Liver (tissue), 9 donors: Measurements from ENCODE around the gene CENPX. TPM values are rescaled to one million over a fixed set of nuclear protein-coding genes. Genes with fewer than 3 reads are reported as not detected.

Experiments
- DNase-seq: peaks from one replicate; pipeline ENCODE4 v3.0.0-alpha.2; 2017; ENCODE audit warnings: low spot score
- H3K27ac ChIP-seq, 2 donors: one replicate each; pipeline ENCODE4 v1.7.0; 2013; ENCODE audit warnings: inconsistent platforms in 2 of 2, low read length in 2 of 2, control low read depth in 1 of 2, low read depth in 1 of 2, mild to moderate bottlenecking in 1 of 2
- H3K27me3 ChIP-seq, 4 donors: one replicate each; pipeline versions ENCODE4 v1.6.1 to v1.7.0; 2013; ENCODE audit warnings: low read length in 3 of 4, inconsistent platforms in 1 of 4, mild to moderate bottlenecking in 1 of 4, moderate library complexity in 1 of 4; ENCODE audit not compliant: control insufficient read depth in 4 of 4, insufficient read depth in 4 of 4
- H3K36me3 ChIP-seq, 4 donors: one replicate each; pipeline versions ENCODE4 v1.6.1 to v1.7.0; 2013; ENCODE audit warnings: low read length in 3 of 4, mild to moderate bottlenecking in 3 of 4, low read depth in 1 of 4, moderate library complexity in 1 of 4; ENCODE audit not compliant: control insufficient read depth in 4 of 4, insufficient read depth in 3 of 4
- H3K4me1 ChIP-seq, 4 donors: one replicate each; pipeline versions ENCODE4 v1.6.1 to v1.7.0; 2013; ENCODE audit warnings: low read length in 3 of 4, mild to moderate bottlenecking in 3 of 4, moderate library complexity in 1 of 4; ENCODE audit not compliant: control insufficient read depth in 4 of 4, insufficient read depth in 4 of 4
- H3K4me3 ChIP-seq, 3 donors: one replicate each; pipeline versions ENCODE4 v1.6.1 to v1.7.0; 2013; ENCODE audit warnings: low read length in 3 of 3, control low read depth in 1 of 3, low read depth in 1 of 3, mild to moderate bottlenecking in 1 of 3
- H3K9ac ChIP-seq, 2 donors: one replicate each; pipeline ENCODE4 v1.7.0; 2013; ENCODE audit warnings: low read length in 2 of 2, mild to moderate bottlenecking in 2 of 2, moderate library complexity in 2 of 2, control low read depth in 1 of 2, low read depth in 1 of 2
- H3K9me3 ChIP-seq, 4 donors: one replicate each; pipeline versions ENCODE4 v1.6.1 to v1.7.0; 2013; ENCODE audit warnings: low read length in 3 of 4; ENCODE audit not compliant: control insufficient read depth in 4 of 4
- EGR1 ChIP-seq, 2 donors: IDR thresholded peaks; 2 replicates each; pipeline ENCODE4 v1.6.1; 2016 to 2018; ENCODE audit warnings: antibody characterized with exemption in 2 of 2, low read depth in 2 of 2
- FOXA1 ChIP-seq: IDR thresholded peaks from 2 replicates; pipeline ENCODE4 v1.6.1; 2016; ENCODE audit warnings: antibody characterized with exemption
- FOXA2 ChIP-seq: IDR thresholded peaks from 2 replicates; pipeline ENCODE4 v1.6.1; 2016; ENCODE audit warnings: antibody characterized with exemption
- GABPA ChIP-seq, 2 donors: IDR thresholded peaks in 1 of 2; conservative IDR thresholded peaks in 1 of 2; 2 replicates each; pipeline ENCODE4 v1.6.1; 2016; ENCODE audit warnings: antibody characterized with exemption in 2 of 2, mild to moderate bottlenecking in 1 of 2, moderate library complexity in 1 of 2
- HNF4G ChIP-seq: IDR thresholded peaks from 2 replicates; pipeline ENCODE4 v1.6.1; 2016; ENCODE audit warnings: antibody characterized with exemption
- JUND ChIP-seq, 2 donors: IDR thresholded peaks; 2 replicates each; pipeline ENCODE4 v1.6.1; 2016; ENCODE audit warnings: antibody characterized with exemption in 2 of 2
- RAD21 ChIP-seq, 2 donors: IDR thresholded peaks; 2 replicates each; pipeline ENCODE4 v1.6.1; 2016; ENCODE audit warnings: antibody characterized with exemption in 2 of 2, mild to moderate bottlenecking in 2 of 2
- RXRA ChIP-seq, 2 donors: IDR thresholded peaks; 2 replicates each; pipeline ENCODE4 v1.6.1; 2017 to 2018; ENCODE audit warnings: antibody characterized with exemption in 2 of 2, mild to moderate bottlenecking in 1 of 2
- SP1 ChIP-seq: IDR thresholded peaks from 2 replicates; pipeline ENCODE4 v1.6.1; 2018; ENCODE audit warnings: antibody characterized with exemption, mild to moderate bottlenecking
- TAF1 ChIP-seq: conservative IDR thresholded peaks from 2 replicates; pipeline ENCODE4 v1.6.1; 2016; ENCODE audit warnings: antibody characterized with exemption, mild to moderate bottlenecking
- YY1 ChIP-seq: IDR thresholded peaks from 2 replicates; pipeline ENCODE4 v1.6.1; 2016; ENCODE audit warnings: antibody characterized with exemption, mild to moderate bottlenecking
- whole genome bisulfite sequencing: extraction: QIAGEN DNeasy Blood & Tissue Kit; methylation state at CpG from one replicate; pipeline ENCODE4 v1.1.7; 2013; 5-methylcytosine and 5-hydroxymethylcytosine counted together
- polyA plus RNA-seq, 2 donors: library from polyadenylated mRNA; stranded (reverse) in 1 of 2; unstranded in 1 of 2; fragments of 200-250 nt in 1 of 2; fragments of >200 nt in 1 of 2; fragmentation: Nextera tagmentation in 1 of 2; extraction: Ambion mirVana in 1 of 2; gene quantifications; one replicate each; pipeline versions ENCODE4 v1.2.1 to v1.2.3, GENCODE V29; 2013 to 2015
- total RNA-seq, 2 donors: library from RNA; depleted of rRNA; stranded (reverse); fragments of >200 nt; gene quantifications; one replicate each; pipeline ENCODE4 v1.2.3, GENCODE V29; 2014
- TF ChIP-seq, protein P1 (sequence below): IDR thresholded peaks from 2 replicates; pipeline ENCODE4 v1.6.1; 2016; ENCODE audit warnings: antibody characterized with exemption
- TF ChIP-seq, protein P2 (sequence below): IDR thresholded peaks from 2 replicates; pipeline ENCODE4 v1.6.1; 2016; ENCODE audit warnings: antibody characterized with exemption, mild to moderate bottlenecking
- TF ChIP-seq, protein P3 (sequence below): fragments of 150-350 bp; IDR thresholded peaks from 2 replicates; pipeline ENCODE4 v1.5.1; 2017; ENCODE audit warnings: improper control_type of control experiment, low read depth, low read length; ENCODE audit not compliant: missing input control
- TF ChIP-seq, protein P4 (sequence below): IDR thresholded peaks from 2 replicates; pipeline ENCODE4 v1.6.1; 2016; ENCODE audit warnings: antibody characterized with exemption
- TF ChIP-seq, protein P5 (sequence below): IDR thresholded peaks from 2 replicates; pipeline ENCODE4 v1.6.1; 2016; ENCODE audit warnings: antibody characterized with exemption
- donor health status: healthy.
- donor health status: healthy.
- donor health status: healthy.
- donor health status: healthy.
- donor health status: healthy.

Gene CENPX
- total and polyA plus RNA-seq, 4 donors = 22.5 to 83.9 (median 44.9) TPM

DNA sequence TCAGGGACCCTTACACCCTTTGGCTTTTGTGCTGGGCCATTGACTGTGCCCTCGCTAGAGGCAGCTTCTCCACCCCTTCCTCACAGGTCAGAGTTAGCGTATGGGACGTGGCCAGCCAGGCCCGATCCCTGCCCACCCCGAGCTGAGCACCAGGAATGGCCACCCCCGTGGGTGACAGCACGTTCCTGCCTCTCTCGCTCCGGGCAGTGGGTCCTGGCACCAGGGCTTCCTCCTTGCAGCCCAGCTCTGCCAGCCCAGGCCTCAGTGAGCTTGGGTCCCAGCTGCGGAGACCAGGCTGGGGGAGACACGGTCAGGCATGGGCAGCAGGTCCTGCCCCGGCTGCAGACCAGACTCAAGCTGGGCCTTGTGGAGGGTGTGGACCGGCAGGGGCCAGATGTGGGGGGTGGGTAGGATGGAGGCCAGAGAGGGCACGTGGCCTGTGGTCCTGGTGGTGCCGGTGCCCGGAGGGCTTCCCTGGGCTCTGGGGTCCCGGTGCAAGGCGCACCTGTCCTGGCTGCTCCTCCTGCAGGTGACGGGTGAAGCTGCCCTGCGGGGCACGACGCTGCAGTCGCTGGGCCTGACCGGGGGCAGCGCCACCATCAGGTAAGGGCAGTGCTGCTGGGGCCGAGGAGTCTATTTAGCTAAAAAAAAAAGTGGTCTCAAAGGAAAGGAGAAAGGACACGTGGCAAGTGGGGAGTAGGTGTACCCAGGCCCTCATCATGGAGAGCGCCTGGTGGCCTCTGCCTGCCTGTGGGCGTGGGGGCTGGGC lies 27.0 kb downstream of the CENPX start:
- no peak overlapping the region for H3K9ac ChIP-seq
- 96% methylated on average over 29 of the region's 29 CpGs for WGBS
- H3K9me3 ChIP-seq = no peaks in the 10 kb centered on the region
- DNase-seq = no peak
- TF ChIP-seq SP1 (no peak), RAD21 (IDR thresholded peaks at IDR 0.05) (no peak), EGR1 (IDR thresholded peaks at IDR 0.05; ENCODE audit: low read depth in 2 of 2) (no peak)
- TF ChIP-seq, protein P1, sequence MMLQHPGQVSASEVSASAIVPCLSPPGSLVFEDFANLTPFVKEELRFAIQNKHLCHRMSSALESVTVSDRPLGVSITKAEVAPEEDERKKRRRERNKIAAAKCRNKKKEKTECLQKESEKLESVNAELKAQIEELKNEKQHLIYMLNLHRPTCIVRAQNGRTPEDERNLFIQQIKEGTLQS = no peak
- TF ChIP-seq, protein P2, sequence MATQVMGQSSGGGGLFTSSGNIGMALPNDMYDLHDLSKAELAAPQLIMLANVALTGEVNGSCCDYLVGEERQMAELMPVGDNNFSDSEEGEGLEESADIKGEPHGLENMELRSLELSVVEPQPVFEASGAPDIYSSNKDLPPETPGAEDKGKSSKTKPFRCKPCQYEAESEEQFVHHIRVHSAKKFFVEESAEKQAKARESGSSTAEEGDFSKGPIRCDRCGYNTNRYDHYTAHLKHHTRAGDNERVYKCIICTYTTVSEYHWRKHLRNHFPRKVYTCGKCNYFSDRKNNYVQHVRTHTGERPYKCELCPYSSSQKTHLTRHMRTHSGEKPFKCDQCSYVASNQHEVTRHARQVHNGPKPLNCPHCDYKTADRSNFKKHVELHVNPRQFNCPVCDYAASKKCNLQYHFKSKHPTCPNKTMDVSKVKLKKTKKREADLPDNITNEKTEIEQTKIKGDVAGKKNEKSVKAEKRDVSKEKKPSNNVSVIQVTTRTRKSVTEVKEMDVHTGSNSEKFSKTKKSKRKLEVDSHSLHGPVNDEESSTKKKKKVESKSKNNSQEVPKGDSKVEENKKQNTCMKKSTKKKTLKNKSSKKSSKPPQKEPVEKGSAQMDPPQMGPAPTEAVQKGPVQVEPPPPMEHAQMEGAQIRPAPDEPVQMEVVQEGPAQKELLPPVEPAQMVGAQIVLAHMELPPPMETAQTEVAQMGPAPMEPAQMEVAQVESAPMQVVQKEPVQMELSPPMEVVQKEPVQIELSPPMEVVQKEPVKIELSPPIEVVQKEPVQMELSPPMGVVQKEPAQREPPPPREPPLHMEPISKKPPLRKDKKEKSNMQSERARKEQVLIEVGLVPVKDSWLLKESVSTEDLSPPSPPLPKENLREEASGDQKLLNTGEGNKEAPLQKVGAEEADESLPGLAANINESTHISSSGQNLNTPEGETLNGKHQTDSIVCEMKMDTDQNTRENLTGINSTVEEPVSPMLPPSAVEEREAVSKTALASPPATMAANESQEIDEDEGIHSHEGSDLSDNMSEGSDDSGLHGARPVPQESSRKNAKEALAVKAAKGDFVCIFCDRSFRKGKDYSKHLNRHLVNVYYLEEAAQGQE = no peak
- no peaks in the 10 kb centered on the region for H3K27me3 ChIP-seq
- H3K27ac ChIP-seq = no peak overlapping the region
- H3K4me1 ChIP-seq = peaks cover 17 to 41% (median 27%) of the 10 kb centered on the region in 4 donors
- peaks cover 0 to 3% (median under 1%) of the 10 kb centered on the region in 4 donors for H3K36me3 ChIP-seq
- H3K4me3 ChIP-seq = no peak overlapping the region

DNA sequence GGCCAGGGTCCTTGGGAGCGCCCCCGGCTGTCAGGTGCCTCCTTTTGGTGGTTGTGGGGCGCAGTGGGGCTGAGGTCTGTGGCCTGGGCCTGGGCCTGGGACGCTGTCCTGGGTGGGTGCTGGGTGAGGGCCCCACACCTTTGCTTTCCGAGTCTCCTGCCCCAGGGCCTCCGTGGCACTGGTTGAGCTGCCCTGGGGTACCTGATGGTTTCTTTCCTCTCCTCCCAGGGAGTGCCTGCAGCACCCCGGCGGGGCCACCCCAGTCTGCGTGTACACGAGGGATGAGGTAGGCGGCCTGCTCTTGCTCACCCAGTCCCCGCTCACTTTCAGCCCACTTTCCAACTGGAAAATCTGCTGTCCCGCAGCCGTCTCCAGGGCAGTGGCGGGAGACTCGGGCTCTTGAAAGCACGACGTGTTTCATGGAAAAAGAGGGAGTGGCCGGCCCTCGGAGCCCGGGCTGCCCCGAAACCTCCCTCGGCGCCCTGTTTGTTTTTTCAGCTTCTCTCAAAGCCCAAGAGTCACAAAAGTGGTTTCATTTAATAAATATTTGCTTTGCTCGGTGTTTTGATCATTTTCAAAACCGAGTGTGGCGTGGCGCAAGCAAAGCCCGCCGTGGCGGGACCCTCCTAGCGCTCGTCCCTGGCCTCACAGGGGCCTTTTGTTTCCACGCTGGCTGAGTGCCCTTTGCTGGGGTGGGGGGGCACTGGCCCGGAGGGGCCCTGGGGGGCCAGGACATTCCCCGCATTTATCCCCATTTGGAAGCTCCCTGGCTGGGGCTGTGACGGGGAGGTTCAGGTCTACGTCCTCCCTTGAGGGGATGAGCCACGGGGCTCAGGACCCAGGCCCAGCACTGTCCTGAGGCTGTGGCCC lies 27.9 kb downstream of the CENPX start:
- Histone ChIP-seq H3K9ac (no peak overlapping the region), H3K27me3 (no peaks in the 10 kb centered on the region), H3K27ac (no peak overlapping the region), H3K4me3 (no peak overlapping the region), H3K36me3 (peaks cover 0 to 3% (median under 1%) of the 10 kb centered on the region in 4 donors), H3K9me3 (no peaks in the 10 kb centered on the region), H3K4me1 (peaks cover 13 to 35% (median 24%) of the 10 kb centered on the region in 4 donors)
- 61% methylated on average over 39 of the region's 39 CpGs for WGBS
- TF ChIP-seq SP1 = no peak
- TF ChIP-seq, protein P2 = no peak
- no peak for TF ChIP-seq RXRA (IDR thresholded peaks at IDR 0.05)
- no peak for TF ChIP-seq GABPA (IDR thresholded peaks at IDR 0.05 in 1 of 2, conservative IDR thresholded peaks at IDR 0.05 in 1 of 2)
- TF ChIP-seq, protein P3, sequence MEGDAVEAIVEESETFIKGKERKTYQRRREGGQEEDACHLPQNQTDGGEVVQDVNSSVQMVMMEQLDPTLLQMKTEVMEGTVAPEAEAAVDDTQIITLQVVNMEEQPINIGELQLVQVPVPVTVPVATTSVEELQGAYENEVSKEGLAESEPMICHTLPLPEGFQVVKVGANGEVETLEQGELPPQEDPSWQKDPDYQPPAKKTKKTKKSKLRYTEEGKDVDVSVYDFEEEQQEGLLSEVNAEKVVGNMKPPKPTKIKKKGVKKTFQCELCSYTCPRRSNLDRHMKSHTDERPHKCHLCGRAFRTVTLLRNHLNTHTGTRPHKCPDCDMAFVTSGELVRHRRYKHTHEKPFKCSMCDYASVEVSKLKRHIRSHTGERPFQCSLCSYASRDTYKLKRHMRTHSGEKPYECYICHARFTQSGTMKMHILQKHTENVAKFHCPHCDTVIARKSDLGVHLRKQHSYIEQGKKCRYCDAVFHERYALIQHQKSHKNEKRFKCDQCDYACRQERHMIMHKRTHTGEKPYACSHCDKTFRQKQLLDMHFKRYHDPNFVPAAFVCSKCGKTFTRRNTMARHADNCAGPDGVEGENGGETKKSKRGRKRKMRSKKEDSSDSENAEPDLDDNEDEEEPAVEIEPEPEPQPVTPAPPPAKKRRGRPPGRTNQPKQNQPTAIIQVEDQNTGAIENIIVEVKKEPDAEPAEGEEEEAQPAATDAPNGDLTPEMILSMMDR = no peak
- no peak for TF ChIP-seq JUND (IDR thresholded peaks at IDR 0.05)
- TF ChIP-seq YY1 = no peak
- no peak for TF ChIP-seq FOXA2
- no peak for TF ChIP-seq HNF4G
- TF ChIP-seq, protein P4, sequence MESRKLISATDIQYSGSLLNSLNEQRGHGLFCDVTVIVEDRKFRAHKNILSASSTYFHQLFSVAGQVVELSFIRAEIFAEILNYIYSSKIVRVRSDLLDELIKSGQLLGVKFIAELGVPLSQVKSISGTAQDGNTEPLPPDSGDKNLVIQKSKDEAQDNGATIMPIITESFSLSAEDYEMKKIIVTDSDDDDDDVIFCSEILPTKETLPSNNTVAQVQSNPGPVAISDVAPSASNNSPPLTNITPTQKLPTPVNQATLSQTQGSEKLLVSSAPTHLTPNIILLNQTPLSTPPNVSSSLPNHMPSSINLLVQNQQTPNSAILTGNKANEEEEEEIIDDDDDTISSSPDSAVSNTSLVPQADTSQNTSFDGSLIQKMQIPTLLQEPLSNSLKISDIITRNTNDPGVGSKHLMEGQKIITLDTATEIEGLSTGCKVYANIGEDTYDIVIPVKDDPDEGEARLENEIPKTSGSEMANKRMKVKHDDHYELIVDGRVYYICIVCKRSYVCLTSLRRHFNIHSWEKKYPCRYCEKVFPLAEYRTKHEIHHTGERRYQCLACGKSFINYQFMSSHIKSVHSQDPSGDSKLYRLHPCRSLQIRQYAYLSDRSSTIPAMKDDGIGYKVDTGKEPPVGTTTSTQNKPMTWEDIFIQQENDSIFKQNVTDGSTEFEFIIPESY = no peak
- TF ChIP-seq, protein P5, sequence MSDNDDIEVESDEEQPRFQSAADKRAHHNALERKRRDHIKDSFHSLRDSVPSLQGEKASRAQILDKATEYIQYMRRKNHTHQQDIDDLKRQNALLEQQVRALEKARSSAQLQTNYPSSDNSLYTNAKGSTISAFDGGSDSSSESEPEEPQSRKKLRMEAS = no peak
- no peak for TF ChIP-seq FOXA1
- no peak for TF ChIP-seq TAF1
- TF ChIP-seq, protein P1 = no peak
- no peak for TF ChIP-seq RAD21 (IDR thresholded peaks at IDR 0.05)
- DNase-seq = no peak
